Stimulated activated CD4-positive, alpha-beta T cell treated with anti-CD3 and anti-CD28 coated beads, Interleukin-15, amount 100 ng/mL, for 24 hours (primary cell): ENCODE measurements around the gene EIF3F.
"Not testable (repeated sequence)": the region's sequence is repeated elsewhere in the genome, so short reads cannot be mapped to it uniquely, and the experiment has no call there.

Experiments
- DNase-seq: peaks from one replicate; pipeline ENCODE4 v3.0.0-alpha.2; 2020

The EIF3F gene, protein sequence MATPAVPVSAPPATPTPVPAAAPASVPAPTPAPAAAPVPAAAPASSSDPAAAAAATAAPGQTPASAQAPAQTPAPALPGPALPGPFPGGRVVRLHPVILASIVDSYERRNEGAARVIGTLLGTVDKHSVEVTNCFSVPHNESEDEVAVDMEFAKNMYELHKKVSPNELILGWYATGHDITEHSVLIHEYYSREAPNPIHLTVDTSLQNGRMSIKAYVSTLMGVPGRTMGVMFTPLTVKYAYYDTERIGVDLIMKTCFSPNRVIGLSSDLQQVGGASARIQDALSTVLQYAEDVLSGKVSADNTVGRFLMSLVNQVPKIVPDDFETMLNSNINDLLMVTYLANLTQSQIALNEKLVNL

DNA sequence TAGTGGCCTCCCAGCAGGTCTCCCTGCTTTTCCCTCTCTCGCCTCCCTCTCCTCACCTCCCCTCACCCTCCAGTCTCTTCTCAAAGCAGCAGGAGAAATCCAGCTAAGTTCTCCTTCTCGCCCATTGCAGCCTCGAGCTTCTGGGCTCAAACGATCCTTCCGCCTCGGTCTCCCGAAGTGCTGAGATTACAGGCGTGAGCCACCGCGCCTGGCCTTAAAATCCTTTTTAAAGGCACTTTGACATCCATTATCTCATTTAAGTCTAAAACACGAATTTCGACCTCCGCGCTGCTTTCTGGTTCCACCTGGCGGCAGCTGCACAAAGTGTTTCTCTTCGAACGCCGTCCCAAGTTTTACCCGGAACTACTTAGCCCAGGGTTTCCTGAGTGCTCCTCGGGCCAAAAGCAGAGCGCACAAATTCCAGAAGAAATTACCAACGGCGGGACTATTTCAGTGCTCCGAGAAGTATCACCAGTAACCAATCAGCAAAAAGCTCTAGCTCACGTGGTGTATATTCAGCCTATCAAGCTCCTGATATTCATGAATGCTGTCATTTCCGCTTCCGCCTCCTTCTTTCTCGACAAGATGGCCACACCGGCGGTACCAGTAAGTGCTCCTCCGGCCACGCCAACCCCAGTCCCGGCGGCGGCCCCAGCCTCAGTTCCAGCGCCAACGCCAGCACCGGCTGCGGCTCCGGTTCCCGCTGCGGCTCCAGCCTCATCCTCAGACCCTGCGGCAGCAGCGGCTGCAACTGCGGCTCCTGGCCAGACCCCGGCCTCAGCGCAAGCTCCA is at the start of gene EIF3F:
TSS of gene EIF3F (plus strand) at position 570 of the 792 bp plus-strand sequence. CDS start at position 586, 16 bp downstream.
- DNase-seq, result peak; percentile 89

DNA sequence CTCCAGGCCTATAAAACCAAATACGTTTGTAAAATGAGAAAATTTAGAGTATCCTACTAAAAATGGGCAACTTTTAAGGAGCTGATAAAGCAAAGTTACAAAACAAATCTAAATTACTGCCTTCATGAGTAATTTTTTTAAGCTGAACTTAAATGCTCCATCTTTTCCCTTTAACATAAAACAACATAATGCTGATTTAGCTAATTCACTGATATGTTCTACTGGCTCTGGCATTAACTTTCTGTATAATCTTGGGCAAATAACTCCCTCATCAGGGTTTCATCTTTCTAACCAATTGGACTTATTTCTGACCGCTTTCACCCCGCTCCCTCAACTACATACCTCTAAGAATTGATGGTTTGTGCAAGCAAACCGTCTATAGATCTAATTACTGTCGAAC is 46.0 kb upstream of the EIF3F start:
- DNase-seq, result no peak

DNA sequence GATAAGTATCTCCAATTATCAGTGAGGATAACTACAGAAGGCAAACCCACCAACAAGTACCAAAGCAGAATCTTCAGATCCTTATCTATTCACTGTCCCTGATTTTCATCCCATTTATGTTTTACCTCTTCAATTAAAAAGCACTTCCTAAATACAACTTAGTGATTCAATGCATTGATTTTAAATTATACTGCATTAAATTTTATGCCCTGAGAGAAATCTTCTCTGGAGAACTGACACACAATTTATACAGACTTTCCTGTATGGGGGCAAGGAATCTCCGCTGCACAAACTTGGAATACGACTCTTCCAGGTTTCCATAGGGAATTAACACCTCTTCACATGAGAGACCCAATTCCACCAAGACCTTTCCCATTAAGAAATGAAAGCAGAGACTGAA is 45.5 kb upstream of the EIF3F start, which contains the start of gene OR10A3:
TSS of gene OR10A3 (minus strand) at position 101 of the 400 bp plus-strand sequence. CDS start 2,188 bp downstream, outside the sequence.
- DNase-seq, result no peak

DNA sequence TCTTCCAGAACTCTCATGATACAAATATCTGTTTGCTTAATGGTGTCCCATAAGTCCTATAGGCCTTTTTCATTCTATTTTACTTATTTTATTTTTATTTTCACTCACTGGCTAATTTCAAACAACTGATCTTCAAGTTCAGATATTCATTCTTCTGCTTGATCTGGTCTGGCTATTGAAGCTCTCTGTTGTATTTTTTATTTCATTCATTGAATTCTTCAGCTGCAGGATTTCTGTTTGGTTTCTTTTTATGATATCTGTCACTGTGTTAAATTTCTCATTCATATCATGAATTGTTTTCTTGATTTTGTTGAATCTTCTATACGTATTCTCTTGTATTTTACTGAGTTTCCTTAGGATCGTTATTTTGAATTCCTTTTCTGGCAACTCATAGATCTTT is 43.0 kb upstream of the EIF3F start:
- DNase-seq, result no peak

DNA sequence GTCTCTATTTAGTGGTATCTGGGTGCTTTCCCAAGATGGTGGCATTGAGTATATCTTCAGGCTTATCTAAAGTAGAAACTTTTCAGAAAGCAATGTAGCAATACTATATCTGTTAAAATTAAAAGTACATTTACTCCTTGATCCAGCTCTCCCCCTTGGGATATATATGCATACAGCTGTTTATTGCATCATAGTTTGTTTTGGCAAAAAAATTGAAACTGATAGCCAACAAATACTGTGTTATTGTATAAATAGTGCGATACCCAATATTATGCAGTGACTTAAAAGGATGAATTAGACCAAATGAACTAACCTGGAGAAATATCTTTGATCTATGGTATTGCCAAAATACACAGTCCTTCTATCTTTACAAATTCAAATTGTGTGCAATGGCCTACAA is 37.2 kb upstream of the EIF3F start:
- DNase-seq, result no peak

DNA sequence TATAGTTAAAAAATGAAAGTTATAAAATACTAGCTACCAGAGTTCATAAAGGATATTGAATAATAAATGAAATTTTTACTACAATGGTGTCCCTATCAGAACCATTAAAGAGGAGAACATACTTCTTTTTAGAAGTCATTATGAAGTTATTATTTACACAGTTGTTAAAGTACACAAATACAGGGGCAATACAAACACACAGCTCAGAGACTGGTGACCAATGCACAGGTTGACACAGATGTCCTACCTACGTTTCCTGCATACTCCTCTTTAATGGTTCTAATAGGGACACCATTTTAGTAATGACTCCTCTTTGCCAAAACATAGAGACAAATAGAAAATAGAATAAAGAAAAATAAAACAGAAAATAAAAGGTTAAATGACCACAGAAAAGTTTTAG is 31.9 kb upstream of the EIF3F start:
- DNase-seq, result no peak

DNA sequence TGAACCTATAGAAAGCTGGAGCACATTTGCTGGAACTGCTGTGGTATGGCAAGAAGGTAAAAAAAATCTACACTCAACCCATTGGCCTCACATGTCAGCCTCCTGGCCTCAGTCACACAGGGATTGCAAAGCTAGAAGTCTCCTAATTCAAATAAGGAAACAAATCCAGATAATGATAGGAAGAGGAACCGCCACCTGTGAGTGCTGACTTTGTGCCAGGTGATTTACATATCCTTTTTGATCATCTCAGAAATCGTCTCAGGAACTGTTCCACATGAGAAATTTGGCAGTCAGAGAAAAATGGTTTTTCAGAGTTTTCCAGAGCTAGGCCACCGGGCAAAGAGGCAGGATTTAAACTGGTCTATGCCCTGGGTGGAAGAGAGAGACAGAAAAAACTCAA is 22.9 kb upstream of the EIF3F start:
- no peak for DNase-seq

DNA sequence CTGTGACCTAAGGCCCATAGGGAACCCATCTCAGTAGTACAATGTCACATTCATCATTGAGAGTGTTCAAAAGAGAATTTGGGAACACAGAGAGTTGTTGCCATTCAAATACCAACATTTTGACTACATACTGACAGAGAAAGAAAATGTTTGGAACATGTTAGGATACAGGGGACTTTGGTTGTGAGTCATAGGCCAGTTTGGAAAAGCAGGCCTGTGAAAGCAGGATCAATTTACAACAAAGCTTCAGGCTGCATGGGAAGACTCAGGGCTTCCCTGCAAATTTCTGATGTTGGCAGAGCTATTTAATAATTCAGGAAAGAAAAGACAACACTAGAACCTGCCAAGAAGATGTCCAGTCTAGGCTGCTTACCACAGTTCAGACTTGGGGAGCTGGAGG is 22.3 kb upstream of the EIF3F start:
- no peak for DNase-seq

DNA sequence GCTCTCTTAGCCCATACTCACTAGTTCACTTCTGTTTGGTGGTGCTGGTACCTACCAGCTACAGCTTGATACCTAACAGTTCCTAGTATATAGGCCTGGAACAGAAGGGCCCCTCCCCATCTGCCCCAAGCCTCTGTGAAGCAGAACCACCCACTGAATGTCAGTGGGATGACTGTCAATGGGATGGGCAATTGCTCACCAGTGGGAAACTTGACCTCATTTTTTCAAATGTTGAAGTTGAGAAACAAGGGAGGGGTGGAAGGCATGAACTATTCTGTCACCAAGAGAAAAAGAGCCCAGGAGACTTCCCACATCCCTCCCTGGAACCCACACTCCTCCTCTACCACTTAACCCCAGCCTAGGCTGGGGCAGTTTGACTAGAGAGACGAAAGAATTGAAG is 21.8 kb upstream of the EIF3F start, which contains the start of gene NLRP10:
TSS of gene NLRP10 (minus strand) at position 62 of the 400 bp plus-strand sequence. CDS start 1,952 bp downstream, outside the sequence.
- DNase-seq, result no peak

DNA sequence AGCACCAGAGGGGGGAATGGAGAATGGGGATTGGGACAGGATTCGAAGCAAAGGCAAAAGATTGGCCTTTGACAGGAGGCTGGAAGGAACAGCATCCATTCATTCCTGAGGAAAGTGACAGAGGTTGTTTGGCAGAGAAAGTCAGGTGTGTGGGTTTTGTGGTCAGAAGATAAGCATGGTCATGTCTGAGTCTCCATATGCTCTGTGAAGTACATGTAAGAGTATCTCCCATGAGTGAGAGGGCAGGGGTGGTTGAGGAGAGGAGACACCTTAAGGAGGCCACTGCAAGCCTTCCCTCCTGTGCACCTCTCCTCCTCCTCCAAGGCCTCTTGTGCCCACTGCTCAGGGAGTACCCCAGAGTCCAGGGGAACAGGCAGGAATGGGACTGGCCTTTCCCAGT is 20.0 kb upstream of the EIF3F start:
- no peak for DNase-seq

DNA sequence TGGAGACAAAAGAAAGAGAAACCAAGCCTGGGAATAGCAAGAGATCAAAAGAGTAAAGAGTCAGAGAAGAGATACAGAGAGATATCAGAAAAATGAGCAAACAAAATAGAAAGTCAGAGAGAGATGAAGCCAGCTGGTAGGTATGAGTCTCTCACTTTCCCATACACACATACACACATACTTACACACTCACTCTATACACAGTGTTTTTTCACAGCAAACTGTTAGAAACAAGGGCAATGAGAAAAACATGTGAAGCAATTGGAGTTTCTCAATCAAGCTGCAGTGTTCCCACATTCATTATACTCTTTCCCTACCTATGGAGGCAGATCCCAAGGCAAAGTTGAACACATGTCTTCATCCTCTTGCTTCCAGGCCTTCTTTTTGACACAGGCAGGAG is 19.3 kb upstream of the EIF3F start:
- DNase-seq, result no peak

DNA sequence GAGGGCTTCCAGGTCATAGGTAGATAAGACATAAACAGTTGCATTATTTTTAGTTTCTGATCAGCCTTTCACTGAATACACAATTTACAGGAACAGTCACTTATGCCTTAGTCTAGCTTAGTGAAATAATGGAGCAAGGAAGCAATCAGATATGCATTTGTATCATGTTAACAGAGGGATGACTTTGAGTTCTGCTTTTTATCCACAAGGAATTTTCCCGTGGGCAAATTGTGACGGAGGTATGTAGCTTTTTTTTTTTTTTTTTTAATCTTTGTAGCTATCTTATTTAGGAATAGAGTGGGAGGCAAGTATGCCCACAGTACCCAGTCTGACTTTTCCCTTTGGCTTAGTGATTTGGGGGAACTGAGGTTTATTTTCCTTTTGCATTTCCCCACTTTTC is 18.5 kb upstream of the EIF3F start:
- no peak for DNase-seq

DNA sequence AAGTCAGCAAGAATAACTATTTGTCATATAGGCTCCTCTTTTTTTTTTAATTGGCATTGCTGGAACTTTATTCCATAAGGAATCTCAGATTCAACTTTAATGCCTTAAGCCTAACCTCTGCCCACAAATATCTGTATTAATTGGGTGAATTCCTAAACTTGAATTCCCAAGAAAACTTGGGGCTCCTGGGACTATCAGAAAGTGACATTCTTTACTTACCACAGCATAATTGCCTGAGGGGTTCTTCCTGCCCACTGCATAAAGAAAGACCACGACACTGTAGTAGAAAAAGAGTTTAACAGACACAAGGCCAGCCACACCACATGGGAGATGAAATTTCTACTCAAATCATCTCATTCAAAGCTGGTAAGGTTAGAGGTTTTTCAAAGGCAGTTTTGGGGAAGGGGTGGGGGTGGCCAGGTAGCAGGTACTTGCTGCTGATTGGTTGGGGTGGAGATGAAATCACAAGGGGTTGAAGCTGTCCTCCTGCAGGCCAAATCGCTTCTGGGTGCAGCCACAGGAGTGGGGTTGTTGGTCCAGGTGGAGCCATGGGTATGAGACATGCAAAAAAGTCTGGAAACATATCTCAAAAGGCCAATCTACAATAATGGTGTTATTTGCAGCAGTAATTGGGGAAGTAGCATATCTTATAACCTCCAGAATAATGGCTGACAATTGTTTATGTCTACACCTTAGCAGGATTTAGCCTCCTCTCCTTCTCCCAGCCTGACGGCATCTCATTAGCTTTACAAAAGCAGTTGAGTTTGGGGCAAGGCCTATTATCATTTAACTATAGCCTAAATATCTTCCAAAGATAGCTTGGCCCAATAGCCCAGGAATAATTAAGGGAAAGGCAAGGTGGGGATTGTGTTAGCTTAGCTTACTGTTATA is 17.1 kb upstream of the EIF3F start:
- no peak for DNase-seq

DNA sequence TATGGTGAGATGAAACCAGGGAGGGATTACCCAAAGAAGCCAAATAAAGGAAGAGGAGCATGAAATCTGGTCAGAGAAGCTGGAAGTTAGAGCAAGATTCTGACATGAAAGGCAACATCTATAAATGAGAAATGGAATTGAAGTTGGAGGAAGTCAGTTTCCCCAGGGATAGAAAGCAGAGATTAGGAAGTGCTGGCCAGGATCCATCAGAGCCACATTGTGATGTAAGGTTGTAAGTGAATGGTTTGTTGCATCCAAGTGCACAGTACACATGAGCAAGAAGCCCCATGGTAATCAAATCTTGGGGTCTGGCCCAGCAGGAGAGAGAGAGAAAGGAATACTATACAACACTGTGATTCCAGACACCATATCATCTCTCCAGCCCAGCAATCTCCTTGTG is 15.3 kb upstream of the EIF3F start:
- no peak for DNase-seq

DNA sequence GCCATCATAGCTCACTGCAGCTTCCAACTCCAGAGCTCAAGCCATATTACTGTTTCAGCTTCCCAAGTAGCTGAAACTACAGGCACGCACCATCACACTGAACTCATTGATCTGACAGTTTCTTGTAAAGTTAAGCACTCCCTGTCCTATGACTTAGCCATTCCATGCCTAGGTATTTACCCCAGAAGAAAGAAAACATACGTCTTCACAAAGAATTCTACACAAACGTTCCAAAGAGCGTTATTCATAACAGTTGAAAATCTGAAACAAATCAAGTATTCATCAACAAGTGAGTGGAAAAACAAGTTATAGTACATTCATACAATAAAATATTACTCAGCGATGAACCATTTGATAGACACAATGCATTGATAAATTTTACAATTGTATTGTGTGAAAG is 14.1 kb upstream of the EIF3F start:
- DNase-seq, result no peak

DNA sequence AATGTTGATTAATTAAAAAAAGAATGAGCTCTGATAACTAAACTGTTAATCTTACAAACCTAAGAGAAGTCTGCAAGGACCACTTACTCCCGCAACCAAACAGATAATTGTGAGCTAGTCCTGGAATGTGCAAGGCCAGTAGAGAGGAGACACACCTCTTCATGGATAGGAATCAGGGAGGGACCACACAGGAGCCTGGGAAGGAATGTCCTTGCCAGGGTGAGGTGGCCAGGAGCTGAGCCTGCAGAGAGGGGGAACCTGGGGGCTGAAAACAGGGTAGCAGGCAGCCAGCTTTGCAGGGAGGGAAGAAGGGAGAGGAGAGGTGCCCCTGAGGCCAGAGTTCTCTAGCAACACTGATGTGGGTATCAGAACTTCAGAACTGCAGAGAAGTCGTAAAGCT is 12.5 kb upstream of the EIF3F start:
- DNase-seq, result no peak

DNA sequence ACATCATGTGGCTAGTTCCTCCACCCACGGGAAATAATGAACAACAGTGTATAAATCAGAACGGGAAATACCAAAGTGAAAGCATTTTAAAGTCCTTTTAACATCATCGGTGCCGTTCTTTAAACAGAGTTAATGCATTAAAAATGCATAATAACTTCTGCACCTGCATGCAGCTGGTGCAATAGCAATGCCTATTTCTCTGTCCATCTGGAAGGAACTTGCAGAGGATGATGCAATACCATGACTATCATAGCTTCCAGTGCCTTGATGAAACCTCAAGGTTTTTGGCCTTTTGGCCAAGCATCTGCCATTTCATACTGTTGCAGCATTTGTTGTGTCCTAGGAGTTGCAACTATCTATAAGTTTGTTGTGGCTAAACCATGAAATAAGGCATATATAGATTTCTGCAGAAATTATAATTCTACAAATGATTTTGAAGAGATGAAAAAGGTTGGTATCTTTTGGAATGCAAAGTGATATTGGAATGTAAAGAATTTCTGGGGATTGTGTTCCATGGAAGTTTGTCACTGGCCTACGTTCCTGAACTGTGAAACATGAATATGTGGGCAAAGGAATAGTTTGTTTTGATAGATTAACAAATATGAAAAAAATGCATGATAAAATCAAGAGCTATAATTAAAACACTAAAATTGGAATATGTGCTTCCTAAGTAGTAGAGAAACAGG is 9.8 kb upstream of the EIF3F start:
- no peak for DNase-seq

DNA sequence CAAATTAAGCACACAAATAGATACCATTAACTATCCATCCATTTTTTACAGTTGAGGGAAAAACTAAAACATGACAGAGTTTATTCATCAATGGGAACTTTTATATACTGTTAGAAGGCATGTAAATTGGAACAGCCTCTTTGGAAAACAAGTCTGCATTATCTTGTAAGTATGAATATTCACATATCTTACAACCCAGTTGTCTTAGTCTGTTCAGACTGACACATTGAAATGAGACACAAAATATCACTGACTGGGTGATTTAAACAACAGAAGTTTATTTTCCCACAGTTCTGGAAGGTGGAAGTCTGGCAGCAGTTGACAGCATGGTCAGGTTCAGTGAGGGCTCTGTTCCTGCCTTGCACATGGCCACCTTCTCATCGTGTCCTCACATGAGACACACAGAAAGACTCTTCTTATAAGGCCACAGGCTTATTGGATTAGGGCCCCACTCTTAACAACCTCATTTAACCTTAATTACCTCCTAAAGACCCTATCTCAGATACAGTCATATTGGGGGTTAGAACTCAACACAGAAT is 5.4 kb upstream of the EIF3F start:
- no peak for DNase-seq

DNA sequence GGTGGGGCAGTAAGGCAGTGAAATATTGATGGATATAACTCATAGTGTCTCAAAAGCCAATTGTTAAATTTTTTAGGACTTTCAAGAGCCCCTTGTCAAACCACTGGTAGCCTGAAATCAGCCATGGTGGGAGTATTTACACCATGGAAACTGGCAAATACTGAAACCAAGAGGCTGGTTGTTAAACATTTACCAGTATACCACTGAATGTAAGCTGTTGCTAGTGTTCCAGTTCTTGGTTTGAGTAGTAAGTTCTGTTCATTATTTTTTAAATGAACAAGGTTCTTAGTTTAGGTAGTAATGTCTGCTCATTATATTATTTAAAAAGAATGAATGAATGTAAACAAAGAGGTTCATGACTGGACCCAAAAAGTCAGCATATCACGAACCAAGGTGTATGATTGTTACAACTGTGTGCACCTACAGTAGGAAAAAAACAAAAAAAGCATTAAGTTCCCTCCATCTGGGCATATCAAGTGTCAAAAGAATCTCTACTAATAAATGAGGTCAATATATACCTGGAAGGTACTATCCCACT is 4.5 kb upstream of the EIF3F start:
- DNase-seq, result no peak

DNA sequence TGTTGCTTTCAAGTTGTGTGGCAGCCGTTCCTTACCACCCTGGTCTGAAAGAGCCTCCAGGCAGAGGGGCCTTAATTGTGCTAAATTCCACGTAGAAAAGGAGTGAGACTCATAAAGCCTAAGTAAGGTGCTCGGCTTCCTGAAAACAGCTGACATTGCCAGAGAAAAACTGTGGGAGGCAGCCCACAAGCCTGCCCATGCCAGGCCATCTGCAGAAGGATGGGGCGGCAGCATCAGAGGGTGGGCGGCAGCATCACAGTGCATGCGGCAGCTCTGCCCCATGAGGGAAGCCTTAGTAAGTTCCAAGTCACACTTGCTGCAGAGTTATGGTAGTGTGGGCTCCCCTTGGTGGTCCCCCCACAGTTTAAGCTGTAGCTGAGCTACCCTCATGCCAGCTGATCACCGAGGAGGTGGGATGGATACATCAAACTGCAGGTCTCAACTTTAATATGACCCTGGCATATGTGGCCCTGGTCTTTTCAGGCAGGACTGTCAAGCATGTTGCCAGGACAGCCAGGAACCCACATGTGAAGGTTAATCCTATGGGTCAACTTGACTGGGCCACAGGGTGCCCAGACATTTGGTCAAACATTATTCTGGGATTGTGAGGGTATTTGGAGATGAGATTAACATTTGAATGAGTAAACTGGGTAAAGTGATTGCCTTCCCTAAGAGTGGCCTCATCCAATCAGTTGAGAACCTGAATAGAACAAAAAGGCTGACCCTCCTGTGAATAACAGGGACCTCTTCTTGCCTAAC is 3.1 kb upstream of the EIF3F start:
- no peak for DNase-seq

DNA sequence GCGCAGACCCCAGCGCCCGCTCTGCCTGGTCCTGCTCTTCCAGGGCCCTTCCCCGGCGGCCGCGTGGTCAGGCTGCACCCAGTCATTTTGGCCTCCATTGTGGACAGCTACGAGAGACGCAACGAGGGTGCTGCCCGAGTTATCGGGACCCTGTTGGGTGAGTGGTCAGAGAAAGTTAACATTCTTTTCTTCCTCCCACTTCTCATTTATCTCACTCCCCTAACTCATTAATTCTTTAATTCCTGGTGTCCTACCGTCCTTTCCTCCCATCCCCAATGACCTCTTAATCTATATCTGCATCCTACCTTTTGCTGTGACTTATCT is 385 bp downstream of the EIF3F start:
- DNase-seq, result not testable (repeated sequence)
